Peyer's patch (tissue), 4 donors: ENCODE measurements around the gene LUZP2. TPM values are rescaled to one million over a fixed set of nuclear protein-coding genes. Genes with fewer than 3 reads are reported as not detected.

ENCODE experiments used
- DNase-seq, 3 donors: peaks; one replicate each; pipeline ENCODE4 v3.0.0-alpha.2; 2017 to 2019
- H3K27ac ChIP-seq, 4 donors: fragments of 200-600 bp; sonication (generic); one replicate each; pipeline ENCODE4 v1.5.1; 2016 to 2019
- H3K27me3 ChIP-seq, 2 donors: fragments of 200-600 bp; sonication (generic); one replicate each; pipeline ENCODE4 v1.5.1; 2019
- H3K36me3 ChIP-seq, 3 donors: fragments of 200-600 bp; sonication (generic); one replicate each; pipeline ENCODE4 v1.5.1; 2016 to 2019
- H3K4me1 ChIP-seq, 4 donors: fragments of 200-600 bp; sonication (generic); one replicate each; pipeline ENCODE4 v1.5.1; 2016 to 2019
- H3K4me3 ChIP-seq, 4 donors: fragments of 200-600 bp; sonication (generic); 1 replicate in 3 of 4; 2 replicates in 1 of 4; pipeline ENCODE4 v1.5.1; 2016 to 2019; ENCODE audit warnings: mild to moderate bottlenecking in 1 of 4
- H3K9me3 ChIP-seq, 4 donors: fragments of 200-600 bp; sonication (generic); one replicate each; pipeline ENCODE4 v1.5.1; 2016 to 2019; ENCODE audit warnings: mild to moderate bottlenecking in 1 of 4
- CTCF ChIP-seq, 6 experiments: fragments of 450-650 bp in 4 of 6; fragments of 200-600 bp in 2 of 6; sonication (generic) in 1 of 6; IDR thresholded peaks; one replicate each; pipeline ENCODE4 v1.5.1; 2017 to 2019; ENCODE audit warnings: antibody characterized with exemption in 6 of 6, mild to moderate bottlenecking in 3 of 6, moderate library complexity in 1 of 6
- POLR2A ChIP-seq, 2 donors: fragments of 450-650 bp; IDR thresholded peaks; one replicate each; pipeline ENCODE4 v1.5.1; 2017; ENCODE audit warnings: antibody characterized with exemption in 2 of 2, mild to moderate bottlenecking in 2 of 2, moderate library complexity in 2 of 2
- total RNA-seq, 4 donors: library from RNA; depleted of rRNA; stranded (reverse); fragments of >200 nt; gene quantifications; one replicate each; pipeline ENCODE4 v1.1.0, GENCODE V29; 2016

Gene LUZP2
- total RNA-seq, 4 donors from 2014 or later: 0.47 TPM; not detected in 3

GRCh38 chr11:24645563-24645962, 148.7 kb downstream of the LUZP2 start:
- H3K9me3 ChIP-seq: no peaks in the 10 kb centered on the region
- TF ChIP-seq POLR2A (IDR thresholded peaks at IDR 0.05) (no peak), CTCF (IDR thresholded peaks at IDR 0.05) (no peak)
- no peaks in the 10 kb centered on the region for H3K27me3 ChIP-seq
- no peaks in the 10 kb centered on the region for H3K4me1 ChIP-seq
- no peak for DNase-seq
- H3K36me3 ChIP-seq: no peaks in the 10 kb centered on the region
- no peak overlapping the region for H3K27ac ChIP-seq
- no peak overlapping the region for H3K4me3 ChIP-seq

- Histone ChIP-seq H3K36me3 (no peaks in the 10 kb centered on the region), H3K27me3 (no peaks in the 10 kb centered on the region), H3K27ac (no peak overlapping the region)
Measured at GRCh38 chr11:24651873-24652272, 155.0 kb downstream of the LUZP2 start.

GRCh38 chr11:24653901-24654300, 157.0 kb downstream of the LUZP2 start:
- no peak overlapping the region for H3K4me3 ChIP-seq
- no peak for TF ChIP-seq POLR2A (IDR thresholded peaks at IDR 0.05)
- TF ChIP-seq CTCF (IDR thresholded peaks at IDR 0.05): no peak
- H3K4me1 ChIP-seq: peaks cover 0 to 12% (median 0%) of the 10 kb centered on the region in 4 donors
- H3K9me3 ChIP-seq: no peaks in the 10 kb centered on the region
- no peak overlapping the region for H3K27ac ChIP-seq
- H3K36me3 ChIP-seq: no peaks in the 10 kb centered on the region
- no peak for DNase-seq
- H3K27me3 ChIP-seq: no peaks in the 10 kb centered on the region

More at GRCh38 chr11:24651873-24652272, 155.0 kb downstream of the LUZP2 start:
- no peak overlapping the region for H3K4me3 ChIP-seq
- no peaks in the 10 kb centered on the region for H3K9me3 ChIP-seq
- TF ChIP-seq POLR2A (IDR thresholded peaks at IDR 0.05): no peak
- TF ChIP-seq CTCF (IDR thresholded peaks at IDR 0.05): no peak
- H3K4me1 ChIP-seq: peaks cover 0 to 12% (median 0%) of the 10 kb centered on the region in 4 donors
- no peak for DNase-seq

- H3K27ac ChIP-seq: no peak overlapping the region
- peaks cover 0 to 5% (median 0%) of the 10 kb centered on the region in 4 donors for H3K4me1 ChIP-seq
- TF ChIP-seq CTCF (IDR thresholded peaks at IDR 0.05) (no peak), POLR2A (IDR thresholded peaks at IDR 0.05) (no peak)
- H3K36me3 ChIP-seq: no peaks in the 10 kb centered on the region
- H3K9me3 ChIP-seq: no peaks in the 10 kb centered on the region
- DNase-seq: no peak
- no peak overlapping the region for H3K4me3 ChIP-seq
- H3K27me3 ChIP-seq: no peaks in the 10 kb centered on the region
Measured at GRCh38 chr11:24661331-24661730, 164.5 kb downstream of the LUZP2 start.

- Histone ChIP-seq H3K9me3 (no peaks in the 10 kb centered on the region), H3K4me3 (no peak overlapping the region), H3K36me3 (no peaks in the 10 kb centered on the region), H3K4me1 (no peaks in the 10 kb centered on the region), H3K27me3 (no peaks in the 10 kb centered on the region), H3K27ac (no peak overlapping the region)
- TF ChIP-seq POLR2A (IDR thresholded peaks at IDR 0.05): no peak
- no peak for DNase-seq
Measured at GRCh38 chr11:24664399-24664798, 167.5 kb downstream of the LUZP2 start.

GRCh38 chr11:24667353-24667968, 170.6 kb downstream of the LUZP2 start:
- Histone ChIP-seq H3K27ac (no peak overlapping the region), H3K4me1 (no peaks in the 10 kb centered on the region), H3K36me3 (no peaks in the 10 kb centered on the region), H3K9me3 (no peaks in the 10 kb centered on the region), H3K27me3 (no peaks in the 10 kb centered on the region), H3K4me3 (no peak overlapping the region)
- TF ChIP-seq POLR2A (IDR thresholded peaks at IDR 0.05) (no peak), CTCF (IDR thresholded peaks at IDR 0.05) (no peak)
- DNase-seq: no peak
